Prostate gland (tissue), 2 donors: ENCODE results near the gene TYRP1. TPM values are rescaled to one million over a fixed set of nuclear protein-coding genes. Genes with fewer than 3 reads are reported as not detected.

Source experiments
- DNase-seq: peaks from one replicate; pipeline ENCODE4 v3.0.0-alpha.2; 2019; ENCODE audit warnings: low spot score
- H3K27ac ChIP-seq, 2 donors: fragments of 200-600 bp; sonication (generic); 2 replicates each; pipeline ENCODE4 v1.5.1; 2017 to 2019
- H3K27me3 ChIP-seq: fragments of 200-600 bp; sonication (generic); replicated peaks from 2 replicates; pipeline ENCODE4 v1.5.1; 2019; ENCODE audit not compliant: insufficient read depth
- H3K36me3 ChIP-seq, 2 donors: fragments of 200-600 bp; sonication (generic); 1 replicate in 1 of 2; 2 replicates in 1 of 2; pipeline versions ENCODE4 v1.5.1 to v1.8.1; 2017 to 2019
- H3K4me1 ChIP-seq: fragments of 200-600 bp; sonication (generic); replicated peaks from 2 replicates; pipeline ENCODE4 v1.5.1; 2019
- H3K4me3 ChIP-seq, 2 donors: fragments of 200-600 bp; sonication (generic); 2 replicates each; pipeline ENCODE4 v1.5.1; 2017 to 2019
- H3K9me3 ChIP-seq: fragments of 200-600 bp; sonication (generic); 2 replicates; pipeline ENCODE4 v1.5.1; 2017
- POLR2A ChIP-seq: fragments of 450-650 bp; IDR thresholded peaks from one replicate; pipeline ENCODE4 v1.6.1; 2016; ENCODE audit warnings: antibody characterized with exemption, mild to moderate bottlenecking
- POLR2AphosphoS5 ChIP-seq: sonication (generic); formaldehyde crosslinking; IDR thresholded peaks from one replicate; pipeline ENCODE4 v1.6.1; 2017; ENCODE audit warnings: antibody characterized with exemption
- WGBS: methylation state at CpG from one replicate; pipeline ENCODE4 v1.1.5; 2018; 5-methylcytosine and 5-hydroxymethylcytosine counted together
- intact Hi-C: fragments of 100-400 bp; cut with DNase I; formaldehyde crosslinking; loops from one replicate; pipeline ENCODE4 v1.14.2; 2022
- total RNA-seq, 2 donors: library from RNA; depleted of rRNA; stranded (reverse); fragments of >200 nt; gene quantifications; one replicate each; pipeline ENCODE4 v1.1.0, GENCODE V29; 2016
- TF ChIP-seq, protein P1 (sequence below), 4 experiments: fragments of 200-600 bp in 2 of 4; fragments of 450-650 bp in 2 of 4; sonication (generic) in 2 of 4; IDR thresholded peaks; 1 replicate in 3 of 4; 2 replicates in 1 of 4; pipeline ENCODE4 v1.5.1; 2016 to 2019; ENCODE audit warnings: antibody characterized with exemption in 4 of 4, mild to moderate bottlenecking in 2 of 4, moderate library complexity in 2 of 4

TYRP1 gene
- total RNA-seq, 2 donors from 2014 or later = 0.80 TPM; not detected in 1

DNA sequence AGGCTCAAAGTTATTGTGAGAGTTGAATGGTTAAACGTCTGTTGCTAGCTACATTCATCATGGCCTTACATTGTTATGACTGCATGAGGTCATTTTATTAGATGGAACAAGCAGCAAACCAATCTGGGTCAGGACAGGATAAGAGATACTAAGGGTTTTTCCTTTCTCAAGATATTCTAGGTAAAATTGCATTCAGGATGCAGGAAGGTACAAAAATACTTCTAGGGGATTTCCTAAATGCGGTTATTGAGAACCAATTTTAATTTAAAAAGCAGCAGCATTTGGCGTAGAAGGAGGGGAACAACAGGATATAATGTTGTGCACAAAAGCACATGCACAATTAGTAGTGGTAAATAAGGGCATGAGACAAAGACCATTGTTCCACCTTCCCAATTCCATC lies 42.5 kb downstream of the TYRP1 start:
- TF ChIP-seq POLR2A = no peak
- no peak for TF ChIP-seq POLR2AphosphoS5
- TF ChIP-seq, protein P1, sequence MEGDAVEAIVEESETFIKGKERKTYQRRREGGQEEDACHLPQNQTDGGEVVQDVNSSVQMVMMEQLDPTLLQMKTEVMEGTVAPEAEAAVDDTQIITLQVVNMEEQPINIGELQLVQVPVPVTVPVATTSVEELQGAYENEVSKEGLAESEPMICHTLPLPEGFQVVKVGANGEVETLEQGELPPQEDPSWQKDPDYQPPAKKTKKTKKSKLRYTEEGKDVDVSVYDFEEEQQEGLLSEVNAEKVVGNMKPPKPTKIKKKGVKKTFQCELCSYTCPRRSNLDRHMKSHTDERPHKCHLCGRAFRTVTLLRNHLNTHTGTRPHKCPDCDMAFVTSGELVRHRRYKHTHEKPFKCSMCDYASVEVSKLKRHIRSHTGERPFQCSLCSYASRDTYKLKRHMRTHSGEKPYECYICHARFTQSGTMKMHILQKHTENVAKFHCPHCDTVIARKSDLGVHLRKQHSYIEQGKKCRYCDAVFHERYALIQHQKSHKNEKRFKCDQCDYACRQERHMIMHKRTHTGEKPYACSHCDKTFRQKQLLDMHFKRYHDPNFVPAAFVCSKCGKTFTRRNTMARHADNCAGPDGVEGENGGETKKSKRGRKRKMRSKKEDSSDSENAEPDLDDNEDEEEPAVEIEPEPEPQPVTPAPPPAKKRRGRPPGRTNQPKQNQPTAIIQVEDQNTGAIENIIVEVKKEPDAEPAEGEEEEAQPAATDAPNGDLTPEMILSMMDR (IDR thresholded peaks at IDR 0.05) = no peak
- intact Hi-C loops = no loop called here
- H3K36me3 ChIP-seq = no peaks in the 10 kb centered on the region
- 47% methylated on average over 3 of the region's 3 CpGs for WGBS
- no peak overlapping the region for H3K27ac ChIP-seq
- H3K9me3 ChIP-seq = no peaks in the 10 kb centered on the region
- no peaks in the 10 kb centered on the region for H3K4me1 ChIP-seq
- H3K27me3 ChIP-seq = no peaks in the 10 kb centered on the region
- H3K4me3 ChIP-seq = no peak overlapping the region
- DNase-seq = no peak

DNA sequence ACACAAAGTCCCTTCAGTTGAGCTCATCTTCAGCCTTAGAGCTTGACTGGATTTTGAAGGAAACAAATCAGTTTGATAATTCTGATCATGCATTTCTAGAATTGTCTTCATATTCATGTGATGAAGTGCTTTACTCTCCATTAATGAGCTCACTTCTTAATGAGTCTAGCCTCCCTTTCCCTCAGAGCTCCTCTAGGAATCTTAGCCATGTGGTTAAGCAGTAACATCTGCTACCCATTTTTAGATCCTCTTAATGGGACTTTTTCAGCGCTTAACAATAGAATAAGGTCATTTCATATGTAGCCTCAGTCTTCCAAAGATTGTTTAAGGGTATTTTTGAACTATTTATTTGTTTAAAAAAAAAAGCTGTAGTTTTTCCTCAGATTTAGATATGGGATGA lies 44.7 kb downstream of the TYRP1 start:
- 0% methylated on average over 1 of the region's 1 CpG for WGBS
- no peak overlapping the region for H3K27ac ChIP-seq
- intact Hi-C loops = no loop called here

DNA sequence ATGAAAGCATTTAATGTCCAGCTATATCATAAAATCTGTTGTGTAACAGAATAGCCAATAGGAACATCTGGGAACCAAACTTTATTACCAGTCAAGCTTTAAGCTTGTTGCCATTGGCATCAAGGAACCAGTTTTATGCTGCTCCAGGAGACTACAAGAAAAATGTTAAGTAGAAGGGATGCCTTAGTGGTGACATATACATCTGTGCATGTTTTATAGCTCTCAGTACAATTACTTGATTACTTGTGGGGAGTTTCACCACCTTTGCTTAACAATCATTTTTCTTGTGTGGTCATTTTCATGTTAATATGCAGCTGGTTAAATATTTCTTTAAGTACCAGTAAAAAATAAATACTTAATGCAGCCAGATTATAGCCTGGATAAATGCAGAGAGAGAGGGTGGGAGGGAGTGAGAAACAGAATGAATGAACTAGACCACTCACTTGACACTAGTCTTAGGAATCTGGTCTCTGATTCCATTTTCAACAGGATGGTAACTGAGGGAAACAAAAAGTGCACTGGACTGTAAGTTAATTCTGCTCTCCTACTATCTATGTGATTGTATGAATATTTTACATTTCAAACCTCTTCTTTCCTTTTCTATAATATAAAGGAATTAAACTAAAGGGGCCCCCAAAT lies 45.9 kb downstream of the TYRP1 start:
- H3K36me3 ChIP-seq = no peaks in the 10 kb centered on the region
- DNase-seq = no peak
- TF ChIP-seq POLR2AphosphoS5 = no peak
- TF ChIP-seq POLR2A = no peak
- TF ChIP-seq, protein P1 (IDR thresholded peaks at IDR 0.05) = no peak
- H3K4me3 ChIP-seq = no peak overlapping the region
- H3K9me3 ChIP-seq = no peaks in the 10 kb centered on the region
- intact Hi-C loops = no loop called here
- H3K27me3 ChIP-seq = no peaks in the 10 kb centered on the region
- no peaks in the 10 kb centered on the region for H3K4me1 ChIP-seq
- H3K27ac ChIP-seq = no peak overlapping the region

More for the DNA sequence above, 44.7 kb downstream of the TYRP1 start:
- H3K9me3 ChIP-seq = no peaks in the 10 kb centered on the region
- no peaks in the 10 kb centered on the region for H3K27me3 ChIP-seq
- H3K4me3 ChIP-seq = no peak overlapping the region
- no peak for TF ChIP-seq POLR2AphosphoS5
- TF ChIP-seq, protein P1 (IDR thresholded peaks at IDR 0.05) = no peak
- H3K36me3 ChIP-seq = no peaks in the 10 kb centered on the region
- H3K4me1 ChIP-seq = no peaks in the 10 kb centered on the region
- DNase-seq = no peak

DNA sequence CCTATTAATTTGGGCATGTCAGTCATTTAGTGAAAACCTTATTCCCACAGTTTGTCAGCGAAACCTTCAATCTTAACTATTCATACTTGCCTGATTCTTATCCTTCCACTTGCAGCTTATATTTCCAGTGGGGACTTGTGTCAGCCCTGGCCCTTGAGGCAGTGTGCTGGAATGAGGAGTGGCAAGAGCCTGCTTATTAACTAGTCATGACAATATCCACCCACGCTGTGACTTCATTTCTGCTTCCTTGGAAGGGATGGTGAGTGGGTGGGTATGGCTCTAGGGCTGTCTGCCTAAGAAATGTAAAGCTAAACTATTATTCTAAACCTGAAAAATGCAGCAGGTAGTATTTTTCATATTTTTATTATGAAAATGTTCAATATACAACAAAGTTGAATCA lies 47.7 kb downstream of the TYRP1 start:
- H3K4me1 ChIP-seq = no peaks in the 10 kb centered on the region
- no peak overlapping the region for H3K4me3 ChIP-seq
- intact Hi-C loops = no loop called here
- H3K27me3 ChIP-seq = no peaks in the 10 kb centered on the region
- no peak for DNase-seq
- H3K9me3 ChIP-seq = no peaks in the 10 kb centered on the region
- H3K36me3 ChIP-seq = no peaks in the 10 kb centered on the region
- 67% methylated on average over 2 of the region's 2 CpGs for WGBS
- no peak overlapping the region for H3K27ac ChIP-seq
- TF ChIP-seq, protein P1 (IDR thresholded peaks at IDR 0.05) = no peak
- TF ChIP-seq POLR2AphosphoS5 = no peak
- no peak for TF ChIP-seq POLR2A

DNA sequence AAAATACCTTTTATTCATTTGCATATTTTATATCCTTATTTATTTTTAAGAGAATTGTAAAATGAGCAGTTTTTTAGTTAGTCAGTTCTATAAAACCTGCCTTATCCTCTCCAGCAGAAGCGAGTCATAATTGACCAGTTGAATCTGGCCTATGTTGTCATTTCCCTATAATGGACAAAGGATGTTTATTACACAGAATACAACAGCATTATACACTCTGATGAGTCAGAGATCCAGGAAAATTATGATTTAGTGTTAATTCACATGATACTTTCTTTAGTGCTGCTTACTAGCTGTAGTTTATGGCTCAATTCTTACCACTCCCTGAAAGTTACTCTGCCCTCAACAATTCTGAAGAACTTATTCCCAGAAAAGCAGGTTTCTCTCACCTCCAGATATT lies 54.8 kb downstream of the TYRP1 start:
- no peak for DNase-seq
- 86% methylated on average over 1 of the region's 1 CpG for WGBS

More for the DNA sequence above, 54.8 kb downstream of the TYRP1 start:
- no peak overlapping the region for H3K27ac ChIP-seq
- H3K27me3 ChIP-seq = no peaks in the 10 kb centered on the region
- H3K4me3 ChIP-seq = no peak overlapping the region
- TF ChIP-seq, protein P1 (IDR thresholded peaks at IDR 0.05) = no peak
- TF ChIP-seq POLR2AphosphoS5 (no peak), POLR2A (no peak)
- no peaks in the 10 kb centered on the region for H3K9me3 ChIP-seq
- H3K4me1 ChIP-seq = no peaks in the 10 kb centered on the region
- no peaks in the 10 kb centered on the region for H3K36me3 ChIP-seq
- intact Hi-C loops = no loop called here
